Measurements from ENCODE around the gene TECPR2. TPM values are rescaled to one million over a fixed set of nuclear protein-coding genes. Genes with fewer than 3 reads are reported as not detected.

TECPR2 gene
- total and polyA plus RNA-seq, 10 of the 15 experiments (the other 5 are each of a cell fraction or from before 2014, with no cell fraction given): 0.15 to 10.0 (median 3.0) TPM

DNA sequence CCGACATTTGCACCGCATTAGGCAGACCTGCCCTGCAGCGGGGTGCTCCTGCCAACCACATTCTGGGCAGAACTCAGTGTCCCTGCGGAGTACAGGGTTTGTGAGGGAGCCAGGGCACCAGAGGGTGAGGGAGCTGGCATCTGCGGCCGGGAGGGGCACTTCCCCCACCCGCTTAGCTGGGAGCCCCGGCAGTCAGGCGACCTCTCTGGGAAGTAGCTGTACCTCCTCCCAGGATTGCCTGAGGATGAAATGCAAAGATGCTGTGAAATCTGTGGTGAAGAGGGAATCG is 88.3 kb downstream of the TECPR2 start:
- ATAC-seq (no peak), FAIRE-seq (no peak), DNase-seq (ENCODE audit: low read depth, low spot score) (no peak)
- Histone ChIP-seq H4K20me1 (ENCODE audit: control insufficient read depth, insufficient read depth) (no peaks in the 10 kb centered on the region), H2AFZ (ENCODE audit: control insufficient read depth, low read depth, low read length) (no peak overlapping the region), H3K27ac (ENCODE audit: control insufficient read depth, insufficient read depth) (no peak overlapping the region), H3K4me1 (ENCODE audit: control insufficient read depth, insufficient read depth, low read length) (no peaks in the 10 kb centered on the region), H3K4me2 (ENCODE audit: control insufficient read depth, insufficient read depth) (no peak overlapping the region), H3K4me3 (no peak overlapping the region), H3K9me3 (replicated peaks; ENCODE audit: control insufficient read depth, insufficient read depth, low read length) (no peaks in the 10 kb centered on the region), H3K27me3 (replicated peaks in 1 of 2; ENCODE audit: control insufficient read depth in 2 of 2, insufficient read depth in 2 of 2, low read length in 1 of 2) (no peaks in the 10 kb centered on the region), H3K9ac (ENCODE audit: control insufficient read depth, insufficient read depth, low read length) (no peak overlapping the region), H3K36me3 (ENCODE audit: control insufficient read depth in 2 of 2, insufficient read depth in 2 of 2, low read length in 1 of 2) (peaks cover 0 to 8% of the 10 kb centered on the region in 2 experiments; a peak in 1 of 4 replicates), H3K79me2 (ENCODE audit: control insufficient read depth, insufficient read depth, low read length) (no peaks in the 10 kb centered on the region)
- WGBS (ENCODE audit: insufficient coverage, insufficient replicate concordance, low lambda C conversion rate, missing lambda C conversion rate): 98% methylated on average over 10 of the region's 10 CpGs
- POLR2A ChIA-PET: no interaction called here
- CTCF ChIA-PET: interaction anchor here (2.0 kb wide), 1 partner anchor 12 kb away, joined by 11 read pairs; no protein-coding TSS in a partner anchor
- in situ Hi-C loops (cut with MboI) (no loop called here), intact Hi-C loops (cut with micrococcal nuclease; ENCODE audit: unreplicated experiment) (no loop called here)
- no TSS peak for BruUV-seq (replicated peaks)
- SMC1A ChIA-PET (ENCODE audit: uncharacterized antibody, unreplicated experiment): no interaction called here
- RAD21 ChIA-PET (ENCODE audit: unreplicated experiment): interaction anchor here (1.3 kb wide), 1 partner anchor 13 kb away, joined by 3 read pairs; no protein-coding TSS in a partner anchor
- TF ChIP-seq, protein P1, sequence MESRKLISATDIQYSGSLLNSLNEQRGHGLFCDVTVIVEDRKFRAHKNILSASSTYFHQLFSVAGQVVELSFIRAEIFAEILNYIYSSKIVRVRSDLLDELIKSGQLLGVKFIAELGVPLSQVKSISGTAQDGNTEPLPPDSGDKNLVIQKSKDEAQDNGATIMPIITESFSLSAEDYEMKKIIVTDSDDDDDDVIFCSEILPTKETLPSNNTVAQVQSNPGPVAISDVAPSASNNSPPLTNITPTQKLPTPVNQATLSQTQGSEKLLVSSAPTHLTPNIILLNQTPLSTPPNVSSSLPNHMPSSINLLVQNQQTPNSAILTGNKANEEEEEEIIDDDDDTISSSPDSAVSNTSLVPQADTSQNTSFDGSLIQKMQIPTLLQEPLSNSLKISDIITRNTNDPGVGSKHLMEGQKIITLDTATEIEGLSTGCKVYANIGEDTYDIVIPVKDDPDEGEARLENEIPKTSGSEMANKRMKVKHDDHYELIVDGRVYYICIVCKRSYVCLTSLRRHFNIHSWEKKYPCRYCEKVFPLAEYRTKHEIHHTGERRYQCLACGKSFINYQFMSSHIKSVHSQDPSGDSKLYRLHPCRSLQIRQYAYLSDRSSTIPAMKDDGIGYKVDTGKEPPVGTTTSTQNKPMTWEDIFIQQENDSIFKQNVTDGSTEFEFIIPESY (IDR thresholded peaks at IDR 0.05): no peak
- TF ChIP-seq CREM (IDR thresholded peaks at IDR 0.05; ENCODE audit: low read depth): no peak
- no peak for TF ChIP-seq TCF12 (IDR thresholded peaks at IDR 0.05; ENCODE audit: low read depth, low read length)
- no peak for TF ChIP-seq KLF5 (IDR thresholded peaks at IDR 0.05; ENCODE audit: partially characterized antibody)
- no peak for TF ChIP-seq NBN (IDR thresholded peaks at IDR 0.05)
- TF ChIP-seq HDAC6 (IDR thresholded peaks at IDR 0.05; ENCODE audit: unreplicated experiment): no peak
- TF ChIP-seq TAF1 (IDR thresholded peaks at IDR 0.05; ENCODE audit: borderline replicate concordance, low read depth, low read length): no peak
- TF ChIP-seq, protein P2, sequence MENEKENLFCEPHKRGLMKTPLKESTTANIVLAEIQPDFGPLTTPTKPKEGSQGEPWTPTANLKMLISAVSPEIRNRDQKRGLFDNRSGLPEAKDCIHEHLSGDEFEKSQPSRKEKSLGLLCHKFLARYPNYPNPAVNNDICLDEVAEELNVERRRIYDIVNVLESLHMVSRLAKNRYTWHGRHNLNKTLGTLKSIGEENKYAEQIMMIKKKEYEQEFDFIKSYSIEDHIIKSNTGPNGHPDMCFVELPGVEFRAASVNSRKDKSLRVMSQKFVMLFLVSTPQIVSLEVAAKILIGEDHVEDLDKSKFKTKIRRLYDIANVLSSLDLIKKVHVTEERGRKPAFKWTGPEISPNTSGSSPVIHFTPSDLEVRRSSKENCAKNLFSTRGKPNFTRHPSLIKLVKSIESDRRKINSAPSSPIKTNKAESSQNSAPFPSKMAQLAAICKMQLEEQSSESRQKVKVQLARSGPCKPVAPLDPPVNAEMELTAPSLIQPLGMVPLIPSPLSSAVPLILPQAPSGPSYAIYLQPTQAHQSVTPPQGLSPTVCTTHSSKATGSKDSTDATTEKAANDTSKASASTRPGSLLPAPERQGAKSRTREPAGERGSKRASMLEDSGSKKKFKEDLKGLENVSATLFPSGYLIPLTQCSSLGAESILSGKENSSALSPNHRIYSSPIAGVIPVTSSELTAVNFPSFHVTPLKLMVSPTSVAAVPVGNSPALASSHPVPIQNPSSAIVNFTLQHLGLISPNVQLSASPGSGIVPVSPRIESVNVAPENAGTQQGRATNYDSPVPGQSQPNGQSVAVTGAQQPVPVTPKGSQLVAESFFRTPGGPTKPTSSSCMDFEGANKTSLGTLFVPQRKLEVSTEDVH (IDR thresholded peaks at IDR 0.05; ENCODE audit: low read depth, partially characterized antibody): no peak
- no peak for TF ChIP-seq NR2C2 (IDR thresholded peaks at IDR 0.05; ENCODE audit: borderline replicate concordance, control insufficient read depth, insufficient read length, low read depth)
- TF ChIP-seq NFIC (IDR thresholded peaks at IDR 0.05; ENCODE audit: low read depth, low read length): no peak
- TF ChIP-seq CBX5 (IDR thresholded peaks at IDR 0.05; ENCODE audit: low read depth): no peak
- no peak for TF ChIP-seq RELA (IDR thresholded peaks at IDR 0.05; ENCODE audit: borderline replicate concordance, partially characterized antibody)
- no peak for TF ChIP-seq RFX5 (IDR thresholded peaks at IDR 0.05; ENCODE audit: low read depth, low read length)
- TF ChIP-seq, protein P3, sequence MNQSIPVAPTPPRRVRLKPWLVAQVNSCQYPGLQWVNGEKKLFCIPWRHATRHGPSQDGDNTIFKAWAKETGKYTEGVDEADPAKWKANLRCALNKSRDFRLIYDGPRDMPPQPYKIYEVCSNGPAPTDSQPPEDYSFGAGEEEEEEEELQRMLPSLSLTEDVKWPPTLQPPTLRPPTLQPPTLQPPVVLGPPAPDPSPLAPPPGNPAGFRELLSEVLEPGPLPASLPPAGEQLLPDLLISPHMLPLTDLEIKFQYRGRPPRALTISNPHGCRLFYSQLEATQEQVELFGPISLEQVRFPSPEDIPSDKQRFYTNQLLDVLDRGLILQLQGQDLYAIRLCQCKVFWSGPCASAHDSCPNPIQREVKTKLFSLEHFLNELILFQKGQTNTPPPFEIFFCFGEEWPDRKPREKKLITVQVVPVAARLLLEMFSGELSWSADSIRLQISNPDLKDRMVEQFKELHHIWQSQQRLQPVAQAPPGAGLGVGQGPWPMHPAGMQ (IDR thresholded peaks at IDR 0.05; ENCODE audit: borderline replicate concordance): no peak
- TF ChIP-seq, protein P4, sequence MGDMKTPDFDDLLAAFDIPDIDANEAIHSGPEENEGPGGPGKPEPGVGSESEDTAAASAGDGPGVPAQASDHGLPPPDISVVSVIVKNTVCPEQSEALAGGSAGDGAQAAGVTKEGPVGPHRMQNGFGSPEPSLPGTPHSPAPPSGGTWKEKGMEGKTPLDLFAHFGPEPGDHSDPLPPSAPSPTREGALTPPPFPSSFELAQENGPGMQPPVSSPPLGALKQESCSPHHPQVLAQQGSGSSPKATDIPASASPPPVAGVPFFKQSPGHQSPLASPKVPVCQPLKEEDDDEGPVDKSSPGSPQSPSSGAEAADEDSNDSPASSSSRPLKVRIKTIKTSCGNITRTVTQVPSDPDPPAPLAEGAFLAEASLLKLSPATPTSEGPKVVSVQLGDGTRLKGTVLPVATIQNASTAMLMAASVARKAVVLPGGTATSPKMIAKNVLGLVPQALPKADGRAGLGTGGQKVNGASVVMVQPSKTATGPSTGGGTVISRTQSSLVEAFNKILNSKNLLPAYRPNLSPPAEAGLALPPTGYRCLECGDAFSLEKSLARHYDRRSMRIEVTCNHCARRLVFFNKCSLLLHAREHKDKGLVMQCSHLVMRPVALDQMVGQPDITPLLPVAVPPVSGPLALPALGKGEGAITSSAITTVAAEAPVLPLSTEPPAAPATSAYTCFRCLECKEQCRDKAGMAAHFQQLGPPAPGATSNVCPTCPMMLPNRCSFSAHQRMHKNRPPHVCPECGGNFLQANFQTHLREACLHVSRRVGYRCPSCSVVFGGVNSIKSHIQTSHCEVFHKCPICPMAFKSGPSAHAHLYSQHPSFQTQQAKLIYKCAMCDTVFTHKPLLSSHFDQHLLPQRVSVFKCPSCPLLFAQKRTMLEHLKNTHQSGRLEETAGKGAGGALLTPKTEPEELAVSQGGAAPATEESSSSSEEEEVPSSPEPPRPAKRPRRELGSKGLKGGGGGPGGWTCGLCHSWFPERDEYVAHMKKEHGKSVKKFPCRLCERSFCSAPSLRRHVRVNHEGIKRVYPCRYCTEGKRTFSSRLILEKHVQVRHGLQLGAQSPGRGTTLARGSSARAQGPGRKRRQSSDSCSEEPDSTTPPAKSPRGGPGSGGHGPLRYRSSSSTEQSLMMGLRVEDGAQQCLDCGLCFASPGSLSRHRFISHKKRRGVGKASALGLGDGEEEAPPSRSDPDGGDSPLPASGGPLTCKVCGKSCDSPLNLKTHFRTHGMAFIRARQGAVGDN (IDR thresholded peaks at IDR 0.05): no peak

All from GM12878 (cell line).